ENCODE data around the gene DACT3.

The DACT3 gene

DNA sequence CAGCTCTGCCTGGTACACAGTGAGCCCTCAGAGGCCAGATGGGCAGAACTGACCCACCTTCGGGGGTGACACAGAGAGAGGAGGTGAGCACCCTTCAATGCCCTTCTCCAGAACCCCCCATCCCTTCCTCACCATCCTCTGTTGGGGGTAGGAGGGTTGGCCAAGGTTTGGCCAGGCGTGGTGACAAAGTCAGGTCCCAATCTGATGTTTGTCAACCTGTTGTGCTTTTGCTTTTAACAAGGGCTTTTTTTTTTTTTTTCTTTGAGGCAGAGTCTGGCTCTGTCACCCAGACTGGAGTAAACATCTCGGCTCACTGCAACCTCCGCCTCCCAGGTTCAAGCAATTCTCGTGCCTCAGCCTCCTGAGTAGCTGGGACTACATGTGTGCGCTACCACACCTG, 43.4 kb downstream of the DACT3 start:
- no peak for DNase-seq
- TF ChIP-seq, protein P1, sequence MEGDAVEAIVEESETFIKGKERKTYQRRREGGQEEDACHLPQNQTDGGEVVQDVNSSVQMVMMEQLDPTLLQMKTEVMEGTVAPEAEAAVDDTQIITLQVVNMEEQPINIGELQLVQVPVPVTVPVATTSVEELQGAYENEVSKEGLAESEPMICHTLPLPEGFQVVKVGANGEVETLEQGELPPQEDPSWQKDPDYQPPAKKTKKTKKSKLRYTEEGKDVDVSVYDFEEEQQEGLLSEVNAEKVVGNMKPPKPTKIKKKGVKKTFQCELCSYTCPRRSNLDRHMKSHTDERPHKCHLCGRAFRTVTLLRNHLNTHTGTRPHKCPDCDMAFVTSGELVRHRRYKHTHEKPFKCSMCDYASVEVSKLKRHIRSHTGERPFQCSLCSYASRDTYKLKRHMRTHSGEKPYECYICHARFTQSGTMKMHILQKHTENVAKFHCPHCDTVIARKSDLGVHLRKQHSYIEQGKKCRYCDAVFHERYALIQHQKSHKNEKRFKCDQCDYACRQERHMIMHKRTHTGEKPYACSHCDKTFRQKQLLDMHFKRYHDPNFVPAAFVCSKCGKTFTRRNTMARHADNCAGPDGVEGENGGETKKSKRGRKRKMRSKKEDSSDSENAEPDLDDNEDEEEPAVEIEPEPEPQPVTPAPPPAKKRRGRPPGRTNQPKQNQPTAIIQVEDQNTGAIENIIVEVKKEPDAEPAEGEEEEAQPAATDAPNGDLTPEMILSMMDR (IDR thresholded peaks at IDR 0.05; ENCODE audit: low read depth, low read length), result no peak
- H3K27me3 ChIP-seq (ENCODE audit: insufficient read depth, low read depth, severe bottlenecking), result no peaks in the 10 kb centered on the region
- no peak overlapping the region for H3K4me3 ChIP-seq (ENCODE audit: low read depth, low read length)
- H3K9me3 ChIP-seq (ENCODE audit: severe bottlenecking), result no peaks in the 10 kb centered on the region
- peak overlapping the region; percentile 88 for H3K27ac ChIP-seq
- no peaks in the 10 kb centered on the region for H3K36me3 ChIP-seq

DNA sequence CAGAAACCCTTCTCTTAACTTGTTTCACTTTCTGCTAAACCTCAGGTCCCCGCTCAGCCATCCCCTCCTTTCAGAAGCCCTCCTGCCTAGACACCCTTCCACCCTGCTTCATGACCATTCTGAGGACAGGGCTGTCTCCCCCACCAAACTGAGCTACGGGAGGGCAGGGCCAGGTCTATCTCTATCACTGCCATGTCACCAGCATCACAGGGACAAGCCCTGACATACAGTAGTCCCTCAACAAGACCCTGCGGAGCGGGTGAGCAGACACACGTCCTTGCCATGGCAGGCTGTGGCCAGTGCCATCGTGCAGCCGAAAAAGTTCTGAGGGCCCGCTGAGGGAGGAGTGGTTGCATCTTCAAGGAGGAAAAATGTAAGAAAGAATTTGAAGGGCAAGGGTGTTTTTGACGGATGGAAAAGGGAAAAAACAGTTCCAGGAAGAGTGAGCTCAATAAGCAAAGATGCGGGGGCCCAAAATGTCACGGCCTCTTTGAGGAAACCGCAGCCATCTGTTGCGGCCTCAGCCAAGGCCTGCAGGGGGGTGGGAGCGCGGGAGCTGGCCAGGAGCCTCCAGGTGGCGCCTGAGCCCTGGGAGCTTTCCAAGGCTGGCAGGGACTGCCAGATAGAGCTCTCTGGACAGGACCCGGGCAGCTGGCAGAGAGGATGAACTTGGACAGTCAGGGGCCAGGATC, 44.2 kb downstream of the DACT3 start:
- Histone ChIP-seq H3K4me3 (ENCODE audit: low read depth, low read length) (no peak overlapping the region), H3K27ac (peak overlapping the region; percentile 88), H3K36me3 (no peaks in the 10 kb centered on the region), H3K9me3 (ENCODE audit: severe bottlenecking) (no peaks in the 10 kb centered on the region), H3K27me3 (ENCODE audit: insufficient read depth, low read depth, severe bottlenecking) (no peaks in the 10 kb centered on the region)
- TF ChIP-seq, protein P1 (IDR thresholded peaks at IDR 0.05; ENCODE audit: low read depth, low read length), result peak; percentile 77
- DNase-seq, result peak; percentile 92

DNA sequence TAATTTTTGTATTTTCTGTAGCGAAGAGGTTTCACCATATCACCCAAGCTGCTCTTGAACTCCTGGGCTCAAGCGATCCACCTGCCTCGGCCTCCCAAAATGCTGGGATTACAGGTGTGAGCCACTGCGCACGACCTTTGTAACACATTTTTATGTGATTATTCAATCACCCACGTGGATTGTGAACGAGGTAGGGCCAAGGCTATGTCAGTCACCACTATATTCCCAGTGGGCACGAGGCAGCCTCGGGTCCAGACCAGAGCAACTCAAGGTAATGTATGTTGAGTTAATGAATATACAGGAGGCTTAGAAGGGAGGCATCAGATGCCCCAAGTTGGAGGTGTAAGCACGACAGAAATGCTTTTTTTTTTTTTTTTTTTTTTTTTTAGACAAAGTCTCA, 45.0 kb downstream of the DACT3 start:
- DNase-seq, result no peak
- Histone ChIP-seq H3K36me3 (no peaks in the 10 kb centered on the region; the same call in 1 of the 2 replicates), H3K27me3 (ENCODE audit: insufficient read depth, low read depth, severe bottlenecking) (no peaks in the 10 kb centered on the region), H3K27ac (no peak overlapping the region), H3K4me3 (ENCODE audit: low read depth, low read length) (no peak overlapping the region), H3K9me3 (ENCODE audit: severe bottlenecking) (no peaks in the 10 kb centered on the region)
- TF ChIP-seq, protein P1 (IDR thresholded peaks at IDR 0.05; ENCODE audit: low read depth, low read length), result no peak

DNA sequence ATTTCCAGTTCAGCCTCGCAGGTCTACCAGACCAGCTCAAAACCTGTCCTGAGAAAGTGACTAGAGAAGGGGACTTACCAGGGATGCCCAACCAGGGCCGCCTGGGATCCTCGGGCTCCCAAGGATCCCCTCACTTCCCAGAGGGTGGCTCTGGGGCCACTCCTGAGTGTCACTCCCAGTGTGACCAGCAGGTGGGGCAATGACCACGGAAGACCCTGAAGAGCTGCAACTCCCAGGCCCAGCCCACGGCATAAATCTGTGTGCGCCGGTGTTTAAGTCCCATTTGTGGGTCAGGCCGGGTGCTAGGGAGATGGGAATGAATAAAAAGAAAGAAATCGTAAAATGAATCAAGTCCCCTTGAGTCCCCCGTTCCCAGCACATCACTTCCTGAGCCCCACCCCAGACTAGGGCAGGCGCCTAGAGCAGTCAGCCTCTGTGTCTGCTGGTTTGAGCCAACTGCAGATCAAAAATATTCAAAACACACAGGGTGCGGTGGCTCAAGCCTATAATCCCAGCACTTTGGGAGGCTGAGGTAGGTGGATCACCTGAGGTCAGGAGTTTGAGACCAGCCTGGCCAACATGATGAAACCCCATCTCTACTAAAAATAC, 46.8 kb downstream of the DACT3 start:
- Histone ChIP-seq H3K4me3 (ENCODE audit: low read depth, low read length) (no peak overlapping the region), H3K27ac (peak overlapping the region; percentile 52; the same call in 1 of the 2 replicates), H3K36me3 (peaks cover 9% of the 10 kb centered on the region), H3K27me3 (ENCODE audit: insufficient read depth, low read depth, severe bottlenecking) (no peaks in the 10 kb centered on the region), H3K9me3 (ENCODE audit: severe bottlenecking) (no peaks in the 10 kb centered on the region)
- TF ChIP-seq, protein P1 (IDR thresholded peaks at IDR 0.05; ENCODE audit: low read depth, low read length), result peak; percentile 75
- peak; percentile 90 for DNase-seq

DNA sequence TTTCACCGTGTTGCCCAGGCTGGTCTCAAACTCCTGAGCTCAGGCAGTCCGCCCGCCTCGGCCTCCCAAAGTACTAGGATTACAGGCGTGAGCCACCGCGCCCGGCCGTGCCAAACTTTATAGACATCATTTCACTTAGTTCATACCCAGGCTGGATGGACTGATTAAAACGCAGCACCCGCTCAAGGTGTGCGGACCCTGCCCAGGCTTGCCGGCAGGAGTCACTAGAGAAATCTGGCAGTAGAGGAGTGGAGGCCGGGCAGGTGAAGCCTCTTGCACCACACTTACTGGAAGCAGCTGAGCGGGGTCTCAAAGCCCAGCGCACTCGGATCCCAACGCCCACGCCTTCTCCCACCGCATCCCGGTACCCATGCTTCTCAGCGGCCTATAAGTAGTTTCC, 47.5 kb downstream of the DACT3 start:
- peaks cover 16% of the 10 kb centered on the region for H3K36me3 ChIP-seq
- DNase-seq, result no peak
- H3K27me3 ChIP-seq (ENCODE audit: insufficient read depth, low read depth, severe bottlenecking), result no peaks in the 10 kb centered on the region
- H3K27ac ChIP-seq, result no peak overlapping the region; the same call in 1 of the 2 replicates
- no peaks in the 10 kb centered on the region for H3K9me3 ChIP-seq (ENCODE audit: severe bottlenecking)
- TF ChIP-seq, protein P1 (IDR thresholded peaks at IDR 0.05; ENCODE audit: low read depth, low read length), result no peak
- no peak overlapping the region for H3K4me3 ChIP-seq (ENCODE audit: low read depth, low read length)
